Glutamatergic neuron (in vitro differentiated cells): ENCODE results near the gene MMP24OS. TPM values are rescaled to one million over a fixed set of nuclear protein-coding genes. Genes with fewer than 3 reads are reported as not detected.

ENCODE experiments used
- DNase-seq: peaks from one replicate; pipeline ENCODE4 v3.0.0; 2022
- H3K27ac Mint-ChIP-seq: one replicate; pipeline ENCODE4 v1.8.0; 2020; ENCODE audit warnings: mild to moderate bottlenecking, mixed read lengths, inconsistent platforms; ENCODE audit not compliant: unreplicated experiment
- H3K27me3 Mint-ChIP-seq: one replicate; pipeline ENCODE4 v1.8.0; 2020; ENCODE audit warnings: mild to moderate bottlenecking, moderate library complexity, mixed read lengths, inconsistent platforms; ENCODE audit not compliant: unreplicated experiment
- H3K36me3 Mint-ChIP-seq: one replicate; pipeline ENCODE4 v1.8.0; 2020; ENCODE audit warnings: mild to moderate bottlenecking, mixed read lengths, inconsistent platforms; ENCODE audit not compliant: unreplicated experiment
- H3K4me1 Mint-ChIP-seq: one replicate; pipeline ENCODE4 v1.8.0; 2020; ENCODE audit warnings: mild to moderate bottlenecking, low read depth, mixed read lengths, inconsistent platforms; ENCODE audit not compliant: unreplicated experiment
- H3K4me3 Mint-ChIP-seq: one replicate; pipeline ENCODE4 v1.8.0; 2020; ENCODE audit warnings: mild to moderate bottlenecking, mixed read lengths, inconsistent platforms; ENCODE audit not compliant: unreplicated experiment
- H3K9me3 Mint-ChIP-seq: one replicate; pipeline ENCODE4 v1.8.0; 2020; ENCODE audit warnings: mild to moderate bottlenecking, moderate library complexity, mixed read lengths, inconsistent platforms; ENCODE audit not compliant: unreplicated experiment
- total RNA-seq: library from RNA; stranded (reverse); fragmentation: NEBNext Ultra II Directional; extraction: Animal tissue kit (Norgen Biotek cat#: 25700); gene quantifications from one replicate; pipeline ENCODE4 v1.2.1, GENCODE V29; 2021; ENCODE audit not compliant: unreplicated experiment
- TF ChIP-seq, protein P1 (sequence below): fragments of 200-600 bp; sonication (generic); IDR thresholded peaks from one replicate; pipeline ENCODE4 v1.5.0; 2021; ENCODE audit not compliant: partially characterized antibody, unreplicated experiment

Gene MMP24OS
- total RNA-seq, 1 donor from 2014 or later, result 99.0 TPM

DNA sequence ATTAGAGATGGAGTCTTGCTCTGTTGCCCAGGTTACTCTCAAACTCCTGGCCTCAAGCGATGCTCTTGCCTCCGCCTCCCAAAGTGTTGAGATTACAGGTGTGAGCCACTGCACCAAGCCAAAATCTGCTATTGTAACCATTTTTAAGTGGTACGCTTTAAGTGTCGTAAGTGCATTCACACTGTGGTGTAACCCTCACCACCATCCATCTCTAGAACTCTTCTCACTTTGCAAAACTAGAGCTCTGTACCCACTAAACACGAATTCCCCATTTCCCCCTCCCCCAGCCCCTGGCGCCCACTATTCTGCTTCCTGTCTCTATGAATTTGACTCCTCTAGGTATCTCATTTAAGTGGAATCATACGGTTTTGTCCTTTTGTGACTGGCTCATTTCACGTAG lies 17.1 kb upstream of the MMP24OS start:
- Mint-ChIP-seq H3K4me1 (peaks cover 10% of the 10 kb centered on the region), H3K27ac (no peak overlapping the region), H3K36me3 (no peaks in the 10 kb centered on the region), H3K9me3 (peaks cover 7% of the 10 kb centered on the region), H3K4me3 (no peak overlapping the region), H3K27me3 (peaks cover 17% of the 10 kb centered on the region)
- TF ChIP-seq, protein P1, sequence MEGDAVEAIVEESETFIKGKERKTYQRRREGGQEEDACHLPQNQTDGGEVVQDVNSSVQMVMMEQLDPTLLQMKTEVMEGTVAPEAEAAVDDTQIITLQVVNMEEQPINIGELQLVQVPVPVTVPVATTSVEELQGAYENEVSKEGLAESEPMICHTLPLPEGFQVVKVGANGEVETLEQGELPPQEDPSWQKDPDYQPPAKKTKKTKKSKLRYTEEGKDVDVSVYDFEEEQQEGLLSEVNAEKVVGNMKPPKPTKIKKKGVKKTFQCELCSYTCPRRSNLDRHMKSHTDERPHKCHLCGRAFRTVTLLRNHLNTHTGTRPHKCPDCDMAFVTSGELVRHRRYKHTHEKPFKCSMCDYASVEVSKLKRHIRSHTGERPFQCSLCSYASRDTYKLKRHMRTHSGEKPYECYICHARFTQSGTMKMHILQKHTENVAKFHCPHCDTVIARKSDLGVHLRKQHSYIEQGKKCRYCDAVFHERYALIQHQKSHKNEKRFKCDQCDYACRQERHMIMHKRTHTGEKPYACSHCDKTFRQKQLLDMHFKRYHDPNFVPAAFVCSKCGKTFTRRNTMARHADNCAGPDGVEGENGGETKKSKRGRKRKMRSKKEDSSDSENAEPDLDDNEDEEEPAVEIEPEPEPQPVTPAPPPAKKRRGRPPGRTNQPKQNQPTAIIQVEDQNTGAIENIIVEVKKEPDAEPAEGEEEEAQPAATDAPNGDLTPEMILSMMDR, result no peak
- DNase-seq, result no peak

DNA sequence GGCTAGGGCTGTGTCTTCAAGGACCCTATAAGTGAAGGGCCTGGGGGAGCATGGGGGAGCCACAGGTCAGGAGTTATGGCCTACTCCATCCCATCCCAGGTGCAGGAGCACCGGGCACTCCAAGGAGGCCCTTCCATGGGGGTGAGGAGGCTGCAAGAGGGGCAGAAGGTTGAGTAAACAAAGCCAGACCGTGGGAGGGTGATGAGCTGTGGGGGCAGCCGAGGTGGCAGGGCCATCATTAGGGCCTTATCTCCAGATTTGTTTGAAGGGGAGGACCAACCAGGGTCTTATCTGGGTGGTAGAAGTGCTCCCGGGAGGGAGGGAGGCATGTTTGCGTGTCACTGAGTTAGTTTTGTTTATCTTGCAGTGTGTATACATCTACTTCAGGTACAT lies 16.4 kb upstream of the MMP24OS start:
- DNase-seq, result no peak
- TF ChIP-seq, protein P1, result no peak
- Mint-ChIP-seq H3K9me3 (peaks cover 4% of the 10 kb centered on the region), H3K4me3 (no peak overlapping the region), H3K27ac (no peak overlapping the region), H3K27me3 (peaks cover 11% of the 10 kb centered on the region), H3K4me1 (peaks cover 4% of the 10 kb centered on the region), H3K36me3 (no peaks in the 10 kb centered on the region)

DNA sequence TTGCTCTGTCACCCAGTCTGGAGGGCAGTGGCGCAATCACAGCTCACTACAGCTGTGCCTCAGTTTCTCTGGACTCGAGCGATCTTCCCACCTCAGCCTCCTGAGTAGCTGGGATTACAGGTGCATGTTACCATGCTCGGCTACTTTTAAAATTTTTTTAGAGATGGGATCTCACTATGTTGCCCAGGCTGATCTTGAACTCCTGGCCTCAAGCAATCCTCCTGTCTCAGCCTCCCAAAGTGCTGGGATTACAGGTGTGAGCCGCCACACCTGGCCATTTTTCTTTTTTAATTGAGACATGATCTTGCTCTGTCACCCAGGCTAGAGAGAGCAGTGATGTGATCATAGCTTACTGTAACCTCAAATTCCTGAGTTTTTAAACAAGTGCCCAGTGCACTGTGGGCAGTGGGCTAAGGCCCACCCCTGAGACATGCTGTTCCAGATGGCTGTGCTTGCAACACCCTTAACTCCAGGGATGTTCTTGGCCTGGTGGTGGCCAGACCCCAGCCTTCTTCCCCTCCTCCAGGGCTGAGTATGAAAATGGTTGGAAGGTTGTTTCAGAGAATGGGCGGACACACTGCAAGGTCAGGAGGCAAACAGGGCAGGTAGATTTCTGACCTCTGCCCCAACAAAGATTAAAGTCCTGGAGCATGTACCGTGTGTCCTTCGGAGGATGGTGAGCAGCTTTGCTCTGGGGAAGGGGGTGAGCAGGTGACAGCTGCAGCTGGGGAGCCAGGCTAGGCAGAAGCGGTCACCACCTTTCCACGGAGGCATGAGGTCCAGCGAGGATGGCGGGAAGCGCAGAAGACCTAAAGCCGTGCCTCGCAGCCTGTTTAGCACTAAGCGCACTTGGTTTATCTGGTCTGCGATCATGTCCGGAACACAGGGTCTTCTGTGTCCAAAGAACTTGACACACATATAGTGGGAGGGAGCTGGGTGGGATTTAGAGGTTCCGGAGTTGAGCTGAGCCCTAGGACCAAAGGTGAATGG lies 15.7 kb upstream of the MMP24OS start:
- H3K4me1 Mint-ChIP-seq, result peaks cover 2% of the 10 kb centered on the region
- H3K36me3 Mint-ChIP-seq, result no peaks in the 10 kb centered on the region
- TF ChIP-seq, protein P1, result no peak
- no peak overlapping the region for H3K4me3 Mint-ChIP-seq
- DNase-seq, result no peak
- peaks cover 9% of the 10 kb centered on the region for H3K27me3 Mint-ChIP-seq
- H3K27ac Mint-ChIP-seq, result no peak overlapping the region
- peaks cover 4% of the 10 kb centered on the region for H3K9me3 Mint-ChIP-seq

DNA sequence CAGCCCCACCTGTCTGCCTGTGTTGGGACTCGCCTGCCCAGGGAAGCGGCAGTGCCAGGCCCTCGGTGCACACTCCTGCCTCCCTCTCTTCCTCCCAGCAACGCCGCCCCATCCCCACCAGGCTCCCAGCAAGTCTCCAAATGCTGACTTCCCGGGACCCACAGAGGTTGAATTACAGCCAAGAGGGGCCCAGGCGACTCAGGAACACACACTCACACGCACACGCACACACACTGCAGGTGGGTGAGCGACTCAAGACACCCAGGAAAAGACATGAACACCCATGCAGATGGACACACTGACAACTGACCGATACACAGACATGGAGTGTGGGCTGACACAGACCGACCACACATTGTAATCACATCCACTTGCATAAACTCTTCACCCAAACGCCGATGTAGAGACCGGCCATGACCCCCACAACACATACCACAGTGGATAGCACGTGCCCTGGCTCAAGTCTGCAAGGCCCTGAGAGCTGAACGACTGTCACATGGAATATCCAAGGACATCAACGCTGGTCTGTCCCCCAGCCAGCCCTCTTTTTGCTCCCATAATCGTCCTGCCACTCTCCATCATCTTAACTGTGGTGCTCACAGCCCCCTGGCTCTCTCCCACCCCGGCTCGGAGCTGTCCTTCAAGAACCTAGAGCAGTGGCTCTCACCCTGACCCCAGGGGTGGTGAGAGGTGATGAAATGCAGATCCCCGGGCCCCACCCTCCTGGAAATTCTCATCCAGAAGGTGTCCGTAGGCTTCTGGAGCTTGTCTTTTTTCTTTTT lies 14.8 kb upstream of the MMP24OS start:
- Mint-ChIP-seq H3K27ac (no peak overlapping the region), H3K9me3 (peaks cover 4% of the 10 kb centered on the region), H3K27me3 (peaks cover 6% of the 10 kb centered on the region), H3K36me3 (no peaks in the 10 kb centered on the region), H3K4me1 (no peaks in the 10 kb centered on the region), H3K4me3 (no peak overlapping the region)
- TF ChIP-seq, protein P1, result no peak
- no peak for DNase-seq
